Ascending aorta (tissue), 2 donors: Measurements from ENCODE around the gene MIER2. TPM values are rescaled to one million over a fixed set of nuclear protein-coding genes. Genes with fewer than 3 reads are reported as not detected.

Experiments used
- DNase-seq, 2 donors: peaks; one replicate each; pipeline ENCODE4 v3.0.0-alpha.2; 2019; ENCODE audit warnings: low spot score in 2 of 2
- H3K27ac ChIP-seq, 2 donors: fragments of 200-600 bp; sonication (generic); one replicate each; pipeline ENCODE4 v1.5.1; 2016 to 2017; ENCODE audit warnings: mild to moderate bottlenecking in 1 of 2
- H3K27me3 ChIP-seq: fragments of 200-600 bp; sonication (generic); one replicate; pipeline ENCODE4 v1.5.1; 2017
- H3K36me3 ChIP-seq, 2 donors: fragments of 200-600 bp; sonication (generic); one replicate each; pipeline ENCODE4 v1.5.1; 2016
- H3K4me1 ChIP-seq, 2 donors: fragments of 200-600 bp; sonication (generic); one replicate each; pipeline ENCODE4 v1.5.1; 2016 to 2017; ENCODE audit warnings: mild to moderate bottlenecking in 1 of 2
- H3K4me3 ChIP-seq, 2 donors: fragments of 200-600 bp; sonication (generic); one replicate each; pipeline ENCODE4 v1.5.1; 2016 to 2017; ENCODE audit warnings: mild to moderate bottlenecking in 1 of 2
- H3K9me3 ChIP-seq, 2 donors: fragments of 200-600 bp; sonication (generic); one replicate each; pipeline ENCODE4 v1.5.1; 2016
- intact Hi-C: fragments of 100-400 bp; cut with DNase I; formaldehyde crosslinking; loops from one replicate; pipeline ENCODE4 v1.15.1; 2023
- total RNA-seq: library from RNA; depleted of rRNA; stranded (reverse); fragments of >200 nt; gene quantifications from one replicate; pipeline ENCODE4 v1.1.0, GENCODE V29; 2016
- TF ChIP-seq, protein P1 (sequence below), 3 experiments: fragments of 200-600 bp in 2 of 3; fragments of 450-650 bp in 1 of 3; sonication (generic) in 2 of 3; IDR thresholded peaks; one replicate each; pipeline ENCODE4 v1.5.1; 2016 to 2019; ENCODE audit warnings: antibody characterized with exemption in 3 of 3, mild to moderate bottlenecking in 1 of 3, moderate library complexity in 1 of 3

Gene MIER2
- total RNA-seq, 1 donor from 2014 or later: 128 TPM

GRCh38 chr19:369876-370275 lies 25.3 kb upstream of the MIER2 start:
- TF ChIP-seq, protein P1, sequence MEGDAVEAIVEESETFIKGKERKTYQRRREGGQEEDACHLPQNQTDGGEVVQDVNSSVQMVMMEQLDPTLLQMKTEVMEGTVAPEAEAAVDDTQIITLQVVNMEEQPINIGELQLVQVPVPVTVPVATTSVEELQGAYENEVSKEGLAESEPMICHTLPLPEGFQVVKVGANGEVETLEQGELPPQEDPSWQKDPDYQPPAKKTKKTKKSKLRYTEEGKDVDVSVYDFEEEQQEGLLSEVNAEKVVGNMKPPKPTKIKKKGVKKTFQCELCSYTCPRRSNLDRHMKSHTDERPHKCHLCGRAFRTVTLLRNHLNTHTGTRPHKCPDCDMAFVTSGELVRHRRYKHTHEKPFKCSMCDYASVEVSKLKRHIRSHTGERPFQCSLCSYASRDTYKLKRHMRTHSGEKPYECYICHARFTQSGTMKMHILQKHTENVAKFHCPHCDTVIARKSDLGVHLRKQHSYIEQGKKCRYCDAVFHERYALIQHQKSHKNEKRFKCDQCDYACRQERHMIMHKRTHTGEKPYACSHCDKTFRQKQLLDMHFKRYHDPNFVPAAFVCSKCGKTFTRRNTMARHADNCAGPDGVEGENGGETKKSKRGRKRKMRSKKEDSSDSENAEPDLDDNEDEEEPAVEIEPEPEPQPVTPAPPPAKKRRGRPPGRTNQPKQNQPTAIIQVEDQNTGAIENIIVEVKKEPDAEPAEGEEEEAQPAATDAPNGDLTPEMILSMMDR (IDR thresholded peaks at IDR 0.05): no peak
- Histone ChIP-seq H3K36me3 (no peaks in the 10 kb centered on the region), H3K27me3 (no peaks in the 10 kb centered on the region), H3K9me3 (no peaks in the 10 kb centered on the region), H3K4me3 (no peak overlapping the region), H3K4me1 (no peaks in the 10 kb centered on the region), H3K27ac (no peak overlapping the region)
- peak in 1 of 2 donors; percentile 40 for DNase-seq
- intact Hi-C loops: no loop called here

DNA sequence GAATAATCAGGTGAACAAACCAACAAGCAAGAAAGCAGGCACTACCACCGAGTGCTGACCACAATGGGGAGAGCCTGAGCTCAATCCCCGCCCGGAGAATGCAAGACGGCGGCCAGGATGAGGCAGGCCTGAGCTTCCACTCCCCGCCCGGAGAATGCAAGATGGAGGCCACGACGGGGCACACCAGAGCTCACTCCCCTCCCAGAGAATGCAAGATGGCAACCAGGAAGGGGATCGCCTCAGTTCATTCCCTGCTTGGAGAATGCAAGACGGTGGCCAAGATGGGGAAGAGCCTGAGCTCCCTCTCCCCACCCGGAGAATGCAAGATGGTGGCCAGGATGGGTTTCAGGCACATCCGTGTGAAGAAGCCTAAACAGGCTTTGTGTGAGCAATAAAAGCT lies 24.7 kb upstream of the MIER2 start:
- H3K36me3 ChIP-seq: no peaks in the 10 kb centered on the region
- TF ChIP-seq, protein P1 (IDR thresholded peaks at IDR 0.05): no peak
- H3K9me3 ChIP-seq: no peaks in the 10 kb centered on the region
- intact Hi-C loops: no loop called here
- no peak overlapping the region for H3K4me3 ChIP-seq
- DNase-seq: peak in 1 of 2 donors; percentile 27
- H3K27me3 ChIP-seq: no peaks in the 10 kb centered on the region
- no peaks in the 10 kb centered on the region for H3K4me1 ChIP-seq
- no peak overlapping the region for H3K27ac ChIP-seq

DNA sequence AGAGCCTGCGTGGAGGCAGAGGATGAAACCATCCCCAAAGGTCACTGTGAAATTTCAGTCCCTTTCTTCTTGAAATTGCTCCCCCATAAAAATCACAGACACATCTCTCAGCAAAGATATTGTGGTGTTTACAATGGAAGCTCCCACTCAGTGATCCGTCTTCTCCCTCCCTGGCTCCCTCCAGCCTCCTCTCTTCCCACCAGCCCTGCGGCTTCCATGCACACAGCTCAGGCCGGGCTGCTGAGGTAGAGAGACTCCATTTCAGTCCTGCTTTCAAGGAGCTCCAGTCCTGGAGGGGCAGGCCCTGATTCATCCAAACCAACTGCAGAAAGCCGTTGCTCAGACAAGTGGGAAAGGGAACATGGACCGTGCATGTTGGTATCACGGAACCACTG lies 24.0 kb upstream of the MIER2 start:
- peak in 1 of 2 donors; percentile 16 for DNase-seq
- H3K27ac ChIP-seq: no peak overlapping the region

DNA sequence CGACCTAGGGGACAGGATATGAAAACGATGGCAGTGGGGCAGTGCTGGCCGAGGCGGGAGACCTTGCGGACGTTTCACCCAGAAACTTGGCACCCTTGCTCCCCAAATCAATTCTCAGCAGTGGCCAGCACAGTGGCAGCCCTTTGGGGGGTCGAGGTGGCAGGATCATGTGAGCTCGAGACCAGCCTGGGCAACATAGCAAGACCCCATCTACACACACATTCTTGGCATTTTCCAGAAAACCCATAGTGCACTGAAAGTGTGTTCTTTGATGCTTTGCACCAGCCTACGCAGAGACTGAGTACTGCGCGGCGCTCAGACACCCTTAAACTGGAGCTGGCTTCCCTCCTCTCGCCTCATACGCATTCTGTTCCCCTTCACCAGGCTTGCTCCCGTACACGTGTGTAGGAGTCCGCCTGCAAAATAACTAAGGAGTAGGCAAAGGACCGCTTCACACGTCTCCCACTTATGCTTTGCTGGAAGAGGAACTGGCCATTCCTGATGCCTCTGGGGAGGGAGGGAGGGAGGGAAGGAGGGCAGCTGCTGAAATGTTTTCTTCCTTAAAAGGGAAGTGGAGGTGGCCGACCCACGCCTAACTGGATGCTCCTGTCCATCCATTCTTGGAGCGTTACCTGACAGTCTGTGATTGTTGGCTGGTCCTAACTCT lies 23.5 kb upstream of the MIER2 start:
- Histone ChIP-seq H3K4me3 (no peak overlapping the region), H3K36me3 (no peaks in the 10 kb centered on the region), H3K9me3 (no peaks in the 10 kb centered on the region), H3K4me1 (no peaks in the 10 kb centered on the region), H3K27me3 (no peaks in the 10 kb centered on the region), H3K27ac (no peak overlapping the region)
- intact Hi-C loops: no loop called here
- peak in 1 of 2 donors; percentile 42 for DNase-seq
- TF ChIP-seq, protein P1 (IDR thresholded peaks at IDR 0.05): no peak

More for the DNA sequence above, 24.0 kb upstream of the MIER2 start:
- H3K4me1 ChIP-seq: no peaks in the 10 kb centered on the region
- no peak overlapping the region for H3K4me3 ChIP-seq
- H3K36me3 ChIP-seq: no peaks in the 10 kb centered on the region
- intact Hi-C loops: no loop called here
- TF ChIP-seq, protein P1 (IDR thresholded peaks at IDR 0.05): no peak
- no peaks in the 10 kb centered on the region for H3K9me3 ChIP-seq
- H3K27me3 ChIP-seq: no peaks in the 10 kb centered on the region

- H3K4me3 ChIP-seq: no peak overlapping the region
- TF ChIP-seq, protein P1 (IDR thresholded peaks at IDR 0.05): no peak
- H3K4me1 ChIP-seq: no peaks in the 10 kb centered on the region
- H3K27ac ChIP-seq: no peak overlapping the region
- H3K9me3 ChIP-seq: no peaks in the 10 kb centered on the region
- DNase-seq: peak in 1 of 2 donors; percentile 28
- intact Hi-C loops: no loop called here
- no peaks in the 10 kb centered on the region for H3K36me3 ChIP-seq
- H3K27me3 ChIP-seq: no peaks in the 10 kb centered on the region
Measured at GRCh38 chr19:367561-367960, 23.0 kb upstream of the MIER2 start.
